GM12878 (cell line): ENCODE measurements around the gene COPZ1. TPM values are rescaled to one million over a fixed set of nuclear protein-coding genes. Genes with fewer than 3 reads are reported as not detected.

Experiments used
- ATAC-seq: fragments of 200-7000 bp; cut with Tn5 transposase; 3 replicates; pipeline ENCODE4 v1.9.1; 2020; ENCODE audit warnings: mild to moderate bottlenecking, moderate library complexity
- BruUV-seq: library from RNA; stranded (reverse); fragments of 400-500 nt; replicated peaks from 2 replicates; lab custom pipeline; 2021; lab: Mats Ljungman, UMichigan
- CTCF ChIA-PET: fragments of 300-600 bp; sonication (Branson Sonifier 250); formaldehyde crosslinking; extraction: SDS; loops from one replicate; lab custom pipeline; 2021; ENCODE audit warnings: inconsistent platforms; lab: Yijun Ruan, JAX
- POLR2A ChIA-PET: fragments of 350-600 bp; formaldehyde crosslinking; extraction: SDS; loops from one replicate; lab custom pipeline; 2021; ENCODE audit warnings: inconsistent platforms; lab: Charles Lee
- RAD21 ChIA-PET: fragments of 300-600 bp; sonication (Branson Sonifier 250); formaldehyde crosslinking; loops from one replicate; lab custom pipeline; 2023; ENCODE audit warnings: antibody characterized with exemption; ENCODE audit not compliant: unreplicated experiment; lab: Charles Lee
- SMC1A ChIA-PET: fragments of 300-600 bp; sonication (Branson Sonifier 250); formaldehyde crosslinking; loops from one replicate; lab custom pipeline; 2023; ENCODE audit not compliant: unreplicated experiment, uncharacterized antibody; lab: Charles Lee
- DNase-seq: peaks from one replicate; pipeline ENCODE4 v3.0.0-alpha.2; 2011; ENCODE audit warnings: low read depth, low spot score
- FAIRE-seq: peaks from 3 replicates; lab custom pipeline; 2011; peaks lifted over from hg19 to GRCh38; lab: Jason Lieb, UNC
- H2AFZ ChIP-seq: 2 replicates; pipeline ENCODE4 v1.6.0; 2011; ENCODE audit warnings: low read depth, low read length, control low read depth; ENCODE audit not compliant: control insufficient read depth
- H3K27ac ChIP-seq: 2 replicates; pipeline ENCODE4 v1.5.1; 2011; ENCODE audit warnings: control low read depth; ENCODE audit not compliant: control insufficient read depth, insufficient read depth
- H3K27me3 ChIP-seq, 2 experiments: replicated peaks in 1 of 2; 2 replicates each; pipeline versions ENCODE4 v1.6.0 to v1.6.1; 2011; ENCODE audit warnings: low read length in 1 of 2; ENCODE audit not compliant: control insufficient read depth in 2 of 2, insufficient read depth in 2 of 2
- H3K36me3 ChIP-seq, 2 experiments: 2 replicates each; pipeline ENCODE4 v1.5.1; 2011; ENCODE audit warnings: low read length in 1 of 2; ENCODE audit not compliant: control insufficient read depth in 2 of 2, insufficient read depth in 2 of 2
- H3K4me1 ChIP-seq: 2 replicates; pipeline ENCODE4 v1.6.1; 2011; ENCODE audit warnings: mild to moderate bottlenecking, low read length, moderate library complexity, mixed read lengths; ENCODE audit not compliant: control insufficient read depth, insufficient read depth
- H3K4me2 ChIP-seq: 2 replicates; pipeline ENCODE4 v1.6.0; 2011; ENCODE audit warnings: control low read depth; ENCODE audit not compliant: control insufficient read depth, insufficient read depth
- H3K4me3 ChIP-seq: fragments of 200-600 bp; sonication (generic); 2 replicates; pipeline ENCODE4 v1.5.1; 2016
- H3K79me2 ChIP-seq: 2 replicates; pipeline ENCODE4 v1.6.0; 2011; ENCODE audit warnings: low read length; ENCODE audit not compliant: control insufficient read depth, insufficient read depth
- H3K9ac ChIP-seq: 2 replicates; pipeline ENCODE4 v1.8.0; 2011; ENCODE audit warnings: low read length, control low read depth, mixed read lengths; ENCODE audit not compliant: control insufficient read depth, insufficient read depth
- H3K9me3 ChIP-seq: replicated peaks from 3 replicates; pipeline ENCODE4 v1.5.1; 2011; ENCODE audit warnings: mild to moderate bottlenecking, low read length; ENCODE audit not compliant: control insufficient read depth, insufficient read depth
- H4K20me1 ChIP-seq: 2 replicates; pipeline ENCODE4 v1.6.0; 2011; ENCODE audit not compliant: control insufficient read depth, insufficient read depth
- CBX3 ChIP-seq: fragments of 200-600 bp; sonication (generic); IDR thresholded peaks from 2 replicates; pipeline ENCODE4 v1.6.1; 2016; ENCODE audit warnings: low read depth, borderline replicate concordance
- ESRRA ChIP-seq: IDR thresholded peaks from 2 replicates; pipeline ENCODE4 v1.6.1; 2012; ENCODE audit warnings: mild to moderate bottlenecking, low read length, improper control_type of control experiment
- ETV6 ChIP-seq, 2 experiments: fragments of 450-650 bp in 1 of 2; IDR thresholded peaks in 1 of 2; conservative IDR thresholded peaks in 1 of 2; 2 replicates each; pipeline ENCODE4 v1.6.1; 2014; ENCODE audit warnings: antibody characterized with exemption in 1 of 2, borderline replicate concordance in 1 of 2, low read depth in 1 of 2, mild to moderate bottlenecking in 1 of 2, moderate library complexity in 1 of 2
- JUNB ChIP-seq: IDR thresholded peaks from 2 replicates; pipeline ENCODE4 v1.6.1; 2016; ENCODE audit warnings: antibody characterized with exemption, mild to moderate bottlenecking
- JUND ChIP-seq: IDR thresholded peaks from 2 replicates; pipeline ENCODE4 v1.6.1; 2012; ENCODE audit warnings: low read depth, mild to moderate bottlenecking, low read length, improper control_type of control experiment, moderate library complexity
- KLF5 ChIP-seq: fragments of 450-650 bp; IDR thresholded peaks from 2 replicates; pipeline ENCODE4 v1.6.1; 2014; ENCODE audit warnings: mild to moderate bottlenecking; ENCODE audit not compliant: partially characterized antibody
- MEF2B ChIP-seq: fragments of 450-650 bp; IDR thresholded peaks from 2 replicates; pipeline ENCODE4 v1.6.1; 2018; ENCODE audit warnings: mild to moderate bottlenecking, moderate library complexity; ENCODE audit not compliant: partially characterized antibody, poor library complexity, severe bottlenecking
- SP1 ChIP-seq: IDR thresholded peaks from one replicate; pipeline ENCODE4 v1.6.1; 2011; ENCODE audit warnings: low read depth, low read length
- STAT1 ChIP-seq: fragments of 450-650 bp; conservative IDR thresholded peaks from 2 replicates; pipeline ENCODE4 v1.6.1; 2014; ENCODE audit warnings: antibody characterized with exemption, mild to moderate bottlenecking
- TCF12 ChIP-seq: IDR thresholded peaks from 2 replicates; pipeline ENCODE4 v1.6.1; 2011; ENCODE audit warnings: low read depth, mild to moderate bottlenecking, low read length
- ZSCAN29 ChIP-seq: fragments of 450-650 bp; IDR thresholded peaks from 2 replicates; pipeline ENCODE4 v1.6.1; 2017; ENCODE audit warnings: mild to moderate bottlenecking, moderate library complexity
- ZZZ3 ChIP-seq: IDR thresholded peaks from 2 replicates; pipeline ENCODE4 v1.6.1; 2011; ENCODE audit warnings: low read depth; ENCODE audit not compliant: control insufficient read depth, insufficient read length
- WGBS: methylation state at CpG from one replicate; pipeline ENCODE4 v1.1.6; 2016; ENCODE audit warnings: low lambda C conversion rate; ENCODE audit not compliant: insufficient replicate concordance, insufficient coverage; ENCODE audit errors: missing lambda C conversion rate; 5-methylcytosine and 5-hydroxymethylcytosine counted together
- in situ Hi-C: fragments of 300-500 bp; cut with MboI; formaldehyde crosslinking; loops from 9 replicates; pipeline ENCODE4 v1.14.3; 2018; ENCODE audit warnings: mixed read lengths
- intact Hi-C: fragments of 100-400 bp; cut with micrococcal nuclease; formaldehyde crosslinking; loops from one replicate; pipeline ENCODE4 v1.14.2; 2022; ENCODE audit not compliant: unreplicated experiment
- polyA plus RNA-seq, 11 experiments: library from polyadenylated mRNA; depleted of rRNA in 4 of 11; unstranded in 6 of 11; stranded (reverse) in 5 of 11; fragments of >200 nt; fragmentation: Nextera tagmentation in 4 of 11; fragmentation: Illumina TruSeq in 1 of 11; extraction: Ambion mirVana in 4 of 11; extraction: Trizol in 1 of 11; gene quantifications; 1 replicate in 1 of 11; 2 replicates in 10 of 11; pipeline versions ENCODE4 v1.2.1 to v1.2.3, GENCODE V29; 2011 to 2016; ENCODE audit warnings: inconsistent platforms in 2 of 11, missing spikeins in 2 of 11, low read depth in 1 of 11
- total RNA-seq, 4 experiments: library from RNA; depleted of rRNA in 3 of 4; stranded (reverse); fragments of >200 nt in 3 of 4; fragmentation: Illumina TruSeq in 1 of 4; extraction: Trizol in 1 of 4; gene quantifications; 2 replicates each; pipeline versions ENCODE4 v1.2.1 to v1.2.3, GENCODE V29; 2013 to 2021
- TF ChIP-seq, protein P1 (sequence below): IDR thresholded peaks from 2 replicates; pipeline ENCODE4 v1.6.1; 2011; ENCODE audit warnings: borderline replicate concordance, low read depth, mild to moderate bottlenecking, moderate library complexity, low read length; ENCODE audit not compliant: insufficient read depth, poor library complexity, severe bottlenecking

COPZ1 gene
- total and polyA plus RNA-seq, 10 of the 15 experiments (the other 5 are each of a cell fraction or from before 2014, with no cell fraction given): 112 to 378 (median 184) TPM

DNA sequence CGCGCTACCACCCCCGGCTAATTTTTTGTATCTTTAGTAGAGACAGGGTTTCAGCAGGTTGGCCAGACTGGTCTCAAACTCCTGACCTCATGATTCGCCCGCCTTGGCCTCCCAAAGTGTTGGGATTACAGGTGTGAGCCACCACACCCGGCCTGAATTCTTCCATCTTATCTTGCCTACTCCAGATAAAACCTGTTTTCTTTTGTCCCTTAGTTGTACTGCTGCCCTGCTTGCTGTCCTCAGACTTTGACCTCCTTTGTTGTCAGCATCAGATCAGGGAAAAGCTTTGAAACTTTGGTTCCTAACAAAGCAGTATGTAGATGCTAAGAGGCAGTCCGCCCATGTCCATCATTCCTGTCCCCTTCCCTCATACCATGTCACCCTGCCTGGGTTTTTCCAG lies 15.9 kb downstream of the COPZ1 start:
- FAIRE-seq: no peak

DNA sequence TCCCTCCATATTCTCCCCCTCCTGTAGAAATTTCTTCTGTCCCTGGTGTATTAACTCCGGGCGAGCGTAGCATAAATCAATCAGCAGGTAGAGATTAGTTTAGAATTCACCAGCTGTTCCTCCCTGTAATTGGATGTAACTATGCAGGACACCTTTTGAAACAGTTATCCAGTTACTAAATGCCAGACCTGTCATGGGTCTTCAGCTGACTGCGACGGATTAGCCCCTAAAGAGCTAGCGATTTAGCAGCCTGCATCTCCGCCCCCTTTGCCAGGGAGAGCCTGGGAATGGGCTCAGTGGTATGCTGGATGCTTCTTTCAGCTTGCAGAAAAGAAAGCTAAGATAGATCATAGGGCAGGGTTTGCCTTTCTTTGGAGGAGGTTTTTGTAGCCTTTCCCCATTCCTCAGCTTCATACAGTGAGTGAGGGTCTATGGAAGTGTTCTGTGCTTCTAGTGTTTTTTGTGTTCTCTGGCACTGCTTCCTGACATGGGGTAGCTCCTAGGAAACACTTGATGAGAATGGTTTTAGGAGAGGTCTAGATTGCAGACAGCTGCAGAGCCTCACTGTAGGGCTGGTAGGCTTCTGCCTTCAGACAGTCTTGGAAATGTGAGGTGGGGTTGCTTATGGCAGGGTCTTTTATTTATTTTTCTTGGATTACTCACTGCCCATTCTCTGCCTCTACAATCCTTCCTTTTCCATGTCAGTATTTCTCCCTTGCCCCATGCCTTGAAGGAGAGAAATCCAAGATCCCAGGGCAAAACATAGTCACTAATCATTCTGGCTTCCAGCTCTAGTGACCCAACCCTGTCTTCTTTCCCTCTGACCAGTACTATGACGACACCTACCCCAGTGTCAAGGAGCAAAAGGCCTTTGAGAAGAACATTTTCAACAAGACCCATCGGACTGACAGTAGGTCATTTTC lies 16.7 kb downstream of the COPZ1 start:
- FAIRE-seq: no peak
- intact Hi-C loops: no loop called here
- H3K27ac ChIP-seq: no peak overlapping the region
- WGBS: over 99% methylated on average over 9 of the region's 9 CpGs
- SMC1A ChIA-PET: interaction anchor here (1.0 to 1.1 kb wide), 3 partner anchors 9 to 83 kb away, joined by 3 to 5 read pairs (median 3); no protein-coding TSS in a partner anchor
- H3K79me2 ChIP-seq: no peaks in the 10 kb centered on the region
- no peak overlapping the region for H3K9ac ChIP-seq
- RAD21 ChIA-PET: no interaction called here
- no peak overlapping the region for H2AFZ ChIP-seq
- H3K36me3 ChIP-seq: peaks cover 5 to 16% of the 10 kb centered on the region in 2 experiments
- in situ Hi-C loops: no loop called here
- no peak for DNase-seq
- CTCF ChIA-PET: interaction anchor here (0.9 to 1.4 kb wide), 7 partner anchors 17 to 123 kb away, joined by 3 to 6 read pairs (median 4); partner anchors contain the start of gene COPZ1
- no peaks in the 10 kb centered on the region for H4K20me1 ChIP-seq
- H3K27me3 ChIP-seq: no peaks in the 10 kb centered on the region
- peaks cover 16% of the 10 kb centered on the region for H3K4me1 ChIP-seq
- H3K9me3 ChIP-seq: no peaks in the 10 kb centered on the region
- BruUV-seq: no TSS peak
- POLR2A ChIA-PET: interaction anchor here (0.8 to 1.3 kb wide), 4 partner anchors 12 to 100 kb away, joined by 3 to 5 read pairs (median 4); partner anchors contain the start of gene COPZ1
- H3K4me3 ChIP-seq: no peak overlapping the region
- ATAC-seq: no peak
- no peak overlapping the region for H3K4me2 ChIP-seq
- no peak for TF ChIP-seq JUNB
- TF ChIP-seq ZSCAN29: no peak
- no peak for TF ChIP-seq ESRRA
- no peak for TF ChIP-seq ZZZ3
- no peak for TF ChIP-seq MEF2B
- TF ChIP-seq SP1: no peak
- TF ChIP-seq, protein P1, sequence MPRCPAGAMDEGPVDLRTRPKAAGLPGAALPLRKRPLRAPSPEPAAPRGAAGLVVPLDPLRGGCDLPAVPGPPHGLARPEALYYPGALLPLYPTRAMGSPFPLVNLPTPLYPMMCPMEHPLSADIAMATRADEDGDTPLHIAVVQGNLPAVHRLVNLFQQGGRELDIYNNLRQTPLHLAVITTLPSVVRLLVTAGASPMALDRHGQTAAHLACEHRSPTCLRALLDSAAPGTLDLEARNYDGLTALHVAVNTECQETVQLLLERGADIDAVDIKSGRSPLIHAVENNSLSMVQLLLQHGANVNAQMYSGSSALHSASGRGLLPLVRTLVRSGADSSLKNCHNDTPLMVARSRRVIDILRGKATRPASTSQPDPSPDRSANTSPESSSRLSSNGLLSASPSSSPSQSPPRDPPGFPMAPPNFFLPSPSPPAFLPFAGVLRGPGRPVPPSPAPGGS: no peak

More for the DNA sequence above, 15.9 kb downstream of the COPZ1 start:
- Histone ChIP-seq H4K20me1 (no peaks in the 10 kb centered on the region), H3K36me3 (peaks cover 5 to 14% of the 10 kb centered on the region in 2 experiments), H3K79me2 (no peaks in the 10 kb centered on the region), H2AFZ (no peak overlapping the region), H3K4me2 (no peak overlapping the region), H3K9ac (no peak overlapping the region), H3K27me3 (no peaks in the 10 kb centered on the region), H3K27ac (no peak overlapping the region), H3K4me3 (no peak overlapping the region), H3K4me1 (peaks cover 16% of the 10 kb centered on the region), H3K9me3 (no peaks in the 10 kb centered on the region)
- BruUV-seq: no TSS peak
- ATAC-seq (no peak), DNase-seq (no peak)
- WGBS: 98% methylated on average over 7 of the region's 7 CpGs
- intact Hi-C loops (no loop called here), in situ Hi-C loops (no loop called here)
- TF ChIP-seq CBX3 (no peak), JUND (no peak), TCF12 (no peak), STAT1 (no peak), ETV6 (conservative IDR thresholded peaks at IDR 0.05 in 1 of 2, IDR thresholded peaks at IDR 0.05 in 1 of 2; ENCODE audit: borderline replicate concordance in 1 of 2, low read depth in 1 of 2) (no peak), KLF5 (no peak)
- ChIA-PET CTCF (interaction anchor here (0.9 to 1.4 kb wide), 4 partner anchors 18 to 89 kb away, joined by 3 to 6 read pairs (median 4); no protein-coding TSS in a partner anchor), SMC1A (interaction anchor here (1.0 kb wide), 1 partner anchor 10 kb away, joined by 3 read pairs; no protein-coding TSS in a partner anchor), RAD21 (no interaction called here), POLR2A (interaction anchor here (0.6 to 1.0 kb wide), 2 partner anchors 16 to 22 kb away, joined by 4 read pairs; partner anchors contain the start of gene COPZ1)
